Esophagus squamous epithelium (tissue), 5 donors: ENCODE data around the gene PRAME. TPM values are rescaled to one million over a fixed set of nuclear protein-coding genes. Genes with fewer than 3 reads are reported as not detected.
A peak's percentile ranks its signal among the peaks of the same experiment; 100 is the strongest.

ENCODE experiments used
- DNase-seq: peaks from one replicate; lab custom pipeline; 2025; lab: John Stamatoyannopoulos, UW
- H3K27ac ChIP-seq, 4 donors: fragments of 200-600 bp; sonication (generic); one replicate each; pipeline ENCODE4 v1.5.1; 2016 to 2019; ENCODE audit warnings: mild to moderate bottlenecking in 1 of 4
- H3K27me3 ChIP-seq, 4 donors: fragments of 200-600 bp; sonication (generic); 1 replicate in 3 of 4; 2 replicates in 1 of 4; pipeline versions ENCODE4 v1.5.1 to v1.6.0; 2017 to 2021; ENCODE audit warnings: antibody characterized with exemption in 1 of 4
- H3K36me3 ChIP-seq, 3 donors: fragments of 200-600 bp; sonication (generic); one replicate each; pipeline ENCODE4 v1.5.1; 2016 to 2019
- H3K4me1 ChIP-seq, 3 donors: fragments of 200-600 bp; sonication (generic); one replicate each; pipeline ENCODE4 v1.5.1; 2017 to 2019
- H3K4me3 ChIP-seq, 4 donors: fragments of 200-600 bp; sonication (generic); 1 replicate in 3 of 4; 2 replicates in 1 of 4; pipeline ENCODE4 v1.5.1; 2016 to 2019; ENCODE audit warnings: mild to moderate bottlenecking in 2 of 4, moderate library complexity in 1 of 4
- H3K9me3 ChIP-seq, 3 donors: fragments of 200-600 bp; sonication (generic); one replicate each; pipeline ENCODE4 v1.5.1; 2016 to 2019
- CTCF ChIP-seq, 6 experiments: fragments of 450-650 bp in 4 of 6; fragments of 200-600 bp in 2 of 6; sonication (generic) in 2 of 6; IDR thresholded peaks; one replicate each; pipeline ENCODE4 v1.5.1; 2016 to 2019; ENCODE audit warnings: antibody characterized with exemption in 6 of 6, mild to moderate bottlenecking in 4 of 6, moderate library complexity in 4 of 6
- POLR2A ChIP-seq, 4 donors: fragments of 450-650 bp; IDR thresholded peaks; one replicate each; pipeline ENCODE4 v1.6.1; 2017; ENCODE audit warnings: antibody characterized with exemption in 4 of 4, mild to moderate bottlenecking in 4 of 4, moderate library complexity in 3 of 4
- WGBS, 2 donors: methylation state at CpG; one replicate each; pipeline ENCODE4 v1.1.5; 2018; 5-methylcytosine and 5-hydroxymethylcytosine counted together
- intact Hi-C: fragments of 100-400 bp; cut with DNase I; formaldehyde crosslinking; loops from one replicate; pipeline ENCODE4 v1.15.0; 2022
- total RNA-seq, 4 donors: library from RNA; depleted of rRNA; stranded (reverse); fragments of >200 nt; gene quantifications; one replicate each; pipeline ENCODE4 v1.1.0, GENCODE V29; 2016
- donor health status: DM: yes; HTN: yes; CAD: no.

Gene PRAME
- total RNA-seq, 4 donors from 2014 or later = not detected

GRCh38 chr22:22593964-22594656 lies 35.0 kb upstream of the PRAME start:
- 41 to 44% methylated on average over 9 to 10 of the region's 10 CpGs for WGBS, 2 donors
- TF ChIP-seq POLR2A (IDR thresholded peaks at IDR 0.05) (no peak), CTCF (IDR thresholded peaks at IDR 0.05) (peak; percentile 19 to 54 (median 34))
- DNase-seq = no peak

GRCh38 chr22:22593250-22593649 lies 34.2 kb upstream of the PRAME start:
- H3K36me3 ChIP-seq = no peaks in the 10 kb centered on the region
- H3K4me1 ChIP-seq = no peaks in the 10 kb centered on the region
- intact Hi-C loops = no loop called here
- peaks cover 0 to 49% (median 0%) of the 10 kb centered on the region in 4 donors for H3K27me3 ChIP-seq
- H3K4me3 ChIP-seq = no peak overlapping the region
- TF ChIP-seq POLR2A (IDR thresholded peaks at IDR 0.05) (no peak), CTCF (IDR thresholded peaks at IDR 0.05) (no peak)
- 33 to 34% methylated on average over 2 of the region's 2 CpGs for WGBS, 2 donors
- H3K9me3 ChIP-seq = no peaks in the 10 kb centered on the region
- no peak for DNase-seq
- no peak overlapping the region for H3K27ac ChIP-seq

More at GRCh38 chr22:22593964-22594656, 35.0 kb upstream of the PRAME start:
- Histone ChIP-seq H3K27ac (no peak overlapping the region), H3K27me3 (peaks cover 0 to 41% (median 0%) of the 10 kb centered on the region in 4 donors), H3K4me1 (no peaks in the 10 kb centered on the region), H3K36me3 (no peaks in the 10 kb centered on the region), H3K9me3 (no peaks in the 10 kb centered on the region), H3K4me3 (no peak overlapping the region)
- intact Hi-C loops = no loop called here

GRCh38 chr22:22591348-22592299 lies 32.6 kb upstream of the PRAME start:
- 43 to 44% methylated on average over 6 to 8 of the region's 8 CpGs for WGBS, 2 donors

GRCh38 chr22:22590136-22590891 lies 31.2 kb upstream of the PRAME start:
- Histone ChIP-seq H3K36me3 (no peaks in the 10 kb centered on the region), H3K27me3 (peaks cover 0 to 77% (median 0%) of the 10 kb centered on the region in 4 donors), H3K27ac (no peak overlapping the region), H3K4me1 (no peaks in the 10 kb centered on the region), H3K4me3 (no peak overlapping the region), H3K9me3 (no peaks in the 10 kb centered on the region)
- no peak for TF ChIP-seq POLR2A (IDR thresholded peaks at IDR 0.05)
- no peak for TF ChIP-seq CTCF (IDR thresholded peaks at IDR 0.05)
- 89 to 91% methylated on average over 4 to 7 of the region's 8 CpGs for WGBS, 2 donors
- no peak for DNase-seq
- intact Hi-C loops = no loop called here

More at GRCh38 chr22:22591348-22592299, 32.6 kb upstream of the PRAME start:
- no peak for DNase-seq
- H3K27me3 ChIP-seq = peaks cover 0 to 65% (median 0%) of the 10 kb centered on the region in 4 donors
- no peak overlapping the region for H3K27ac ChIP-seq
- no peaks in the 10 kb centered on the region for H3K36me3 ChIP-seq
- H3K9me3 ChIP-seq = no peaks in the 10 kb centered on the region
- H3K4me3 ChIP-seq = no peak overlapping the region
- TF ChIP-seq CTCF (IDR thresholded peaks at IDR 0.05) = peak in 1 of 6 experiments; percentile 11
- TF ChIP-seq POLR2A (IDR thresholded peaks at IDR 0.05) = no peak
- intact Hi-C loops = no loop called here
- no peaks in the 10 kb centered on the region for H3K4me1 ChIP-seq
